GM19025 (cell line): ENCODE data around the gene PTGR2.
"Not testable (repeated sequence)": the region's sequence is repeated elsewhere in the genome, so short reads cannot be mapped to it uniquely, and the experiment has no call there.

Experiments
- ATAC-seq: cut with Tn5 transposase; IDR thresholded peaks from one replicate; pipeline ENCODE4 v1.9.1; 2021; ENCODE audit warnings: mild to moderate bottlenecking, low read depth, moderate library complexity; ENCODE audit not compliant: unreplicated experiment

The PTGR2 gene

DNA sequence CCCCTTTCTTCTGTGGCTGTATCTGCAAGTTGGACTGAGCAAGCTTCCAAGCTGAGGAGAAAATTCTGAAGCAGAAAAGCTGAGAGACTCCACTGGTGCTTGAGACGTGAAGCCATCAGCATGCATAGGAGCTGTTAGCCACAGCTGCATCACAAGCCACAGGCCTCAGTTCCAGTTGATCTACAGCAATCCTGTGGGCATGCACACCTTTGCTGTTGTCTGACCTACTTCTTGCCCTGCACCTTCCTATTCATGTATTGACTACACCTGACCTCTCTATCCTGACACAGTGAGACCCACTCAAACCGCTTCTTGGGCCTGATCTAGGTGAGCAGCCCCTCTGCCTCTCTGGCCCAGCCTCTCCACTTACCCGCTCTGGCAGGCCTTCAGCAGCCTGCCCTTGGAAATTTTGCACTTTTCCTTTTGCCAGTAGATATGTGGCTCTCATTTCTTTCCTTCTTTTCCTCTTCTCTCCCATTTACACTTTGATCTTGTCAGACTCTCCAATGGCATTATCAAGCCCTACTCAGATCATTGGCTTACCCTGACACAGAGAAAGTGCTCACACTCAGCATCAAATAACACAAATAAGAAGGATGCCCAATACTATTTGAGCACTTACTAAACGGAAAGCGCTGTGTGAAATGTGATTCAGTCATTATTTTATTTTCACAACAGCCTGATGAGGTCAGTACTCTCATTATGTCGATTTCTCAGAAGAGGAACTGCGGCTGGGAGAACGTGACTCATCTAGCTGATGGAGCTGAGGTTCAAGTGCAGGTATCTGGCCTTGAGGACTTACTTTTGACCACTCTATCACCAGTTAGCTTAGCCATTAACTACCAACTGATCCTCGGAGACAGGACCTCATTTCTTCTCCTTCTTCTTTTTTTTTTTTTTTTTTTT is 21.9 kb upstream of the PTGR2 start:
- peak; percentile 72 for ATAC-seq

GRCh38 chr14:73833034-73833433 is 18.6 kb upstream of the PTGR2 start:
- no peak for ATAC-seq

- no peak for ATAC-seq
These were observed 17.9 kb upstream of the PTGR2 start for GRCh38 chr14:73833530-73834260.

DNA sequence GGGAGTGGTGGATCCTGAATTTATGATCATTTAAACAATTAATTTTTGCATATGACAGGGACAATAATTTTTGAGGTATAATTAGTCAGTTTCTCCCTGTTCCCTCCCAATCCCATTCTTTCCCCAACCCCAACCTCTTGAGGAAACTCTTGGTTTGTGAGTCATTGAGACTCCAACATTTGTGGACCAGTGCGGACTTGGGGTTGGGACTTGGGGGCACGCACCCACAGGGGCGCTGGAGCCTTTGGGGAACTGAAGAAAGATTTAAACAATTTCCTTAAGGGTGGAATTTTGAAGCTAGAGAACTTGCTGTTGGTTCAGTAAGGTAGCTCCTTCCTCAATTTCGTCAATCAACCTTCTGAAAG is 17.4 kb upstream of the PTGR2 start:
- no peak for ATAC-seq

DNA sequence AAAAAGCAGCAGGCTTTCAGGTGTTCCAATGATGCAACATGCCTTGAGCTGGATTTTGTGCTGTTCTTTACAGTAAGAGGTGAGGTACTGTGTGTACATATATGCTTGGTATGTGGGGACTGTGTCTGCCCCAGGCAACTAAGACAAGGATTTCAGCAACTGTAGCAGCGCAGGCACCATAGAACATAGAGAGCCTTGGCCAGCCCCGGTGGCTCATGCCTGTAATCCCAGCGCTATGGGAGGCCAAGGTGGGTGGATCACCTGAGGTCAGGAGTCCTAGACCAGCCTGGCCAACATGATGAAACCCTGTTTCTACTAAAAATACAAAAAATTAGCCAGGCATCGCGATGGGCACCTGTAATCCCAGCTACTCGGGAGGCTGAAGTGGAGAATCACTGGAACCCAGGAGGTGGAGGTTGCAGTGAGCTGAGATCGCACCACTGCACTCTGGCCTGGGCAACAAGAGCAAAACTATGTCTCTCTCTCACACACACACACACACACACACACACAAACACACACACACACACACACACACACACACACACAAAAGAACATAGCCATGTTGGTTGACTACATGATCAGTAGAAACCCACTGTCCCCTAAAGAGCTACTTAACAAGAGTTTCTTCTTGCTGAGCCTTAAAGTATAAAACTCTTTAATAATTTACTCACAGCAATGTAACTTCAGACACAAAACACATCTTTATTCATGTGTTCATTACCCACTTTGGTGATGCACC is 13.2 kb upstream of the PTGR2 start:
- ATAC-seq, result not testable (repeated sequence)

DNA sequence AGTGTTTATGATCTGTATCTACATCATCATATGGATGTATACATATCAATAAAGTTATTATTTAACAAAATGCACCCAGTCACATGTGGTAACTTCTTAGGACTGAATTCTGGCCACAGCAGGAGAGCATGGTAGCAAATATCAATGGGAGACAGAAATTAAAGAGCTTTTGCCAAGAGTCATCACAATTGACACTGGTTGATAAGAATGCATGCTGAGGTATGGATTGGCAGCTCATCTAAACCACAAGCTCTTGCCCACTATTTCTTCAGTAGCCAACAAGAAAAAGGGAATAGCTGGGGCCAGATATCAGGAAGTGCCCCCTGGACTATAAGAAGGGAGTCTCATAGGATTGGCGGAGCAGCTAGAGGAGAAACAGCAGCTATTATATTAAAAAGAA is 9.4 kb upstream of the PTGR2 start:
- no peak for ATAC-seq

- ATAC-seq, result no peak
These were observed 8.8 kb upstream of the PTGR2 start for GRCh38 chr14:73842851-73843250.

DNA sequence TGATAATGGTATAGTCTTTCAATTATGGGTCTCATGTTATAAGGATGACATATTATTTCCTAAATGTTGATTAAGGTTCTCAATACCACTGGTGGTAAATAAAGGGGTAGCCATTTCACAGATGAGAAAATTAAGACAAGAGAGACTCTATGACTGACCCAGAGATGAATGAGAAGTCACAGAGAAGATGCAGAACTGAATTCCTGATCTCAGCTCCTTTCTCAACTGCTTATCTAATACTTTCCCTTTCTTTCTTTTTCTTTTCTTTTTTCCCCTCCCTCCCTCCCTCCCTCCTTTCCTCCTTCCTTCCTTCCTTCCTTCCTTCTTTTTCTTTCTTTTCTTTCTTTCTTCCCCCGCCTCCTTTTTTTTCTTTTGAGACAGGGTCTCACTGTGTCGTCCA is 8.3 kb upstream of the PTGR2 start:
- ATAC-seq, result no peak

DNA sequence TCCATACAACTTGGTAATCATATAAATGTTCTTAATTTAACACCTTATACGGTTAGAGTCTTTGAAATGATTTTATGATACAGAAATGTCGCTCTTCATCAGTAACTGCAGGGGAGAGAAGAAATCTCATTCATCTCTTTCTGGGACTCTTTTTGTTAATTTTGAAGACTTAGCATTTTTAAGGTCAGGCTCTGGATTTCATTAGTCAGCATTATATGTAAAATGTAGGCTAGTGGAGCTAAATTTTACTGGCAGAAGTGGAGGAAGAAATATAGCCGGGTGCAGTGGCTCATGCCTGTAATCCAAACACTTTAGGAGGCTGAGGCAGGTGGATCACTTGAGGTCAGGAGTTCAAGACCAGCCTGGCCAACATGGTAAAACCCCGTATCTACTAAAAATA is 4.7 kb upstream of the PTGR2 start:
- ATAC-seq, result no peak

- ATAC-seq, result no peak
These were observed 631 bp upstream of the PTGR2 start for GRCh38 chr14:73851000-73851399.

DNA sequence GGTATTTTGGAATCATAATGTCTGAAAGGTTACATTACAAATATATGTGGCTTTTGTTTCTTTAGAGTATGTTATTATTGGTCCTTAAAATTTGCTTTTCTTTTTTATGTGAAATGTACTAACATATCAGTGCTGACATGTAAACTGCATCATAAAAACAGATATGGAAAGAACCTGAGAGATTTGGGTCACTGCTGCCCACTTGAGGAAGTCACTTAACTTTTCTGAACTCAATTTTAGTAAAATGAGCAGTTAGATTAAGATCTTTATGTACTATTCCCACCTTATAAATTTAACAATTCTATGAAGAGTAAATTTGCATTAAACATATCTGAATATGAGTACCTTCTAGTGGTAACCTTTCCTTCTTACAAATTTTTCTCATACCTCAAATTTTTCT is 7.5 kb downstream of the PTGR2 start:
- no peak for ATAC-seq

DNA sequence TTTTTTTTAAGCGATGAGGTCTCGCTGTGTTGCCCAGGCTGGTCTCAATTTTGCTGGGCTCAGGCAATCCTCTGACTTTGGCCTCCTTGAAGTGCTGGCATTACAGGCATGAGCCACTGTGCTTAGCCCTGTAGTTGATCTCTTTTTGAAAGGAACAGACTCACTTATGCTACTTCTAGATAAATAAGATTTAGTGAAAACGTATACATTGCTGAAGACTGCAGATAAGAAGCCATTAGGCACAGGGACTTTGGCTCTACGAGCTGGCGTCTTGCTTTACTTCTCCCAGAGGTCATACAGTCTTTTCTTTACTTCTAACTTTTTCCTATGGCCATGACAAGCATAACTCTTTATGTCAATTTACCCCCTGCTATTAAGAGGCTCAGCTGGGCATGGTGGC is 9.4 kb downstream of the PTGR2 start:
- no peak for ATAC-seq

DNA sequence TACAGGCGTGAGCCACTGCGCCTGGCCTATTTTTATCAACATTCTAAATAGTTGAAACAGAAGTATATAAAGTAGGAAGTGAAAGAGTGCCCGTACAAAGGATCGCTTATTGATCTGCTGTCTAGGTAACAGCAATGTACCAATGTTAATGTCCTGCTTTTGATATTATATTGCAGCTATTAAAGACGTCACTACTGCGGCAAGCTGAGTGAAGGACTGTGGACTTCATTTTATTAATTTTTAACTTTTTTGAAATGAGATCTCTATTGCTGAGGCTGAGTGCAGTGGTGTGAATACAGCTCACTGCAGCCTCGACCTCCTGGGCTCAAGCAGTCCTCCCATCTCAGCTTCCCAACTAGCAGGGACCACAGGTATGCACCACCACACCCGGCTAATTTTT is 10.8 kb downstream of the PTGR2 start:
- no peak for ATAC-seq

DNA sequence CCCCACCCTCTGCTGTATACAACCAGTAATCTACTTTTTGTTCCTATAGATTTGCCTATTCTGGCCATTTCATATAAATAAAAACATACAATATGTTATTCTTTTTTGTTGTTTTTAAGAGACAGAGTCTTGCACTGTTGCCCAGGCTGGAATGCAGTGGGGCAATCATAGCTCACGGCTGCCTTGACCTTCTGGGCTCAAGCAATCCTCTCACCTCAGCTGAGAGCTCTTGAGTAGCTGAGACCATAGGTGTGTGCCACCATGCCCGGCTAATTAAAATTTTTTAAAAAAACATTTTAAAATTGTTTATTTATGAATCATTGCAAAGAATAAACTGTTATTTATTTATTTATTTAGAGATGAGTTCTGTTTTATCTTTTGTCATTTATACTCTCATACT is 11.6 kb downstream of the PTGR2 start:
- ATAC-seq, result no peak

DNA sequence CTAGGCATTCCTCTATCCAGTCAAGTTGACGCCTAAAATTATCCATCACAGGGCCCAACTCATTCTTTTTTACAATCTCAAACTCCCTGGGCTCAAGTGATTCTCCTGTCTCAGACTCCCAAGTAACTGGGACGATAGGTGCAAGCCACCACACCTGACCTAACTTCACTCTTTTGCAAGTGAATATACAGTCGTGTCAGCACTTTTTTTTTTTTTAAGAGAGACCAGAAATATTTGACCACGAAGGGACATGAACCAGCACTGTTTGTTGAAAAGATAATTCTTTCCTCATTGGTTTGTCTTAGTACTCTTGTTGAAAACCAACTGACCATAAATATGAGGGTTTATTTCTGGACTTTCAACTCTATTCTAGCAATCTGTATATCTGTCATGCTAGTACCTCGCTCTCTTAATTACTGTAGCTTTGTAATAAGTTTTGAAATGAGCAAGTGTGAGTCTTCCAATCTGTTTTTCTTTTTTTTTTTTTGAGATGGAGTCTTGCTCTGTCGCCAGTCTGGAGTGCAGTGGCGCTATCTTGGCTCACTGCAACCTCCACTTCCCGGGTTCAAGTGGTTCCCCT is 14.0 kb downstream of the PTGR2 start:
- no peak for ATAC-seq

GRCh38 chr14:73869754-73870153 is 18.1 kb downstream of the PTGR2 start:
- not testable (repeated sequence) for ATAC-seq

DNA sequence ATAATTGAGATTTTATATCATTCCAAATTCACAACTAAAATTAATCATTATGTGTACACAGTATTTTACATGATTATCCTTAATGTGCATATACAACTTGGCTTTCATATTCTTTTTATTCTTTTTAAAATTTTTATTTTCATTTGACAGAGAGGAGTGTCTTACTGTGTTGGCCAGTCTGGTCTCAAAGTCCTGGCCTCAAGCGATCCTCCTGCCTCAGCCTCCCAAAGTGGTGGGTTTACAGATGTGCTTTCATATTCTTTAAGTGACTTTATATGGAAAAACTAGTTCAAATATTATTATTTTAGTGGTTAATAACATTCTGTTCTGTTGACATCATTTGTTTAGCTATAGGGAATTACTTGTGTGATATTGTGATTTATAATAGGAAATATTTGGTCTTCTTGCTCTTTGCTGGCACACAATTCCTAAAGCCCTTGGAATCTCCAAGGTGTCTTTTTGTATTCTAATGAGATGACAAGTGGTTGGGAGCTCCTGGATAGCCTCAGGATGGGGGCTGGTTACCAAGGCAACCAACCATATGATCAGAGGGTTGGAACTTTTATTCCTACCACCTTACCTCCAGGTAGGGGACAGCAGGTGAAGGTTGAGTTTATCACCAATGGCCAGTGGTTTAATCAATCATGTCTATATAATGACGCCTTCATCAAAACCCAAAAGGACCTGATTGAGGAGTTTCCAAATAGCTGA is 19.0 kb downstream of the PTGR2 start:
- no peak for ATAC-seq

- ATAC-seq, result no peak
These were observed 22.0 kb downstream of the PTGR2 start for GRCh38 chr14:73873660-73874059.

DNA sequence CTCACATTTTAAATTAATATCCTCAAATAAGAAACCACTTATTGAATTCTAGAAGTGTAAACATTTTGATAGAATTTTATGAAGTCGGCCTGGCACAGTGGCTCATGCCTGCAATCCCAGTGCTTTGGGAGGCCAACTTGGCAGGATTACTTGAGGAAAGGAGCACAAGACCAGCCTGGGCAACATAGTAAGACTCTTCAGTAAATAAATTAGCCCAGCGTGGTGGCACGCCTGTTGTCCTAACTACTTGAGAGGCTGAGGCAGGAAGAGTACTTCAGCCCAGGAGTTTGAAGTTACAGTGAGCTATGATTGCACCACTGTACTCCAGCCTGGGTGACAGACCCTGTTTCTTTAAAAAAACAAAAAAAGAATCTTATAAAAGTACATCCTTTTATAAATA is 26.2 kb downstream of the PTGR2 start:
- ATAC-seq, result no peak

- ATAC-seq, result no peak
These were observed 26.8 kb downstream of the PTGR2 start for GRCh38 chr14:73878436-73878835.
